Activated CD4-positive, CD25-positive, alpha-beta regulatory T cell treated with anti-CD3 and anti-CD28 coated beads, Interleukin-2, amount 50 U/mL, for 72 hours (primary cell): Measurements from ENCODE around the gene GSTM2.
A peak's percentile ranks its signal among the peaks of the same experiment; 100 is the strongest.

Experiments used
- DNase-seq: peaks from one replicate; pipeline ENCODE4 v3.0.0; 2021

The GSTM2 gene

DNA sequence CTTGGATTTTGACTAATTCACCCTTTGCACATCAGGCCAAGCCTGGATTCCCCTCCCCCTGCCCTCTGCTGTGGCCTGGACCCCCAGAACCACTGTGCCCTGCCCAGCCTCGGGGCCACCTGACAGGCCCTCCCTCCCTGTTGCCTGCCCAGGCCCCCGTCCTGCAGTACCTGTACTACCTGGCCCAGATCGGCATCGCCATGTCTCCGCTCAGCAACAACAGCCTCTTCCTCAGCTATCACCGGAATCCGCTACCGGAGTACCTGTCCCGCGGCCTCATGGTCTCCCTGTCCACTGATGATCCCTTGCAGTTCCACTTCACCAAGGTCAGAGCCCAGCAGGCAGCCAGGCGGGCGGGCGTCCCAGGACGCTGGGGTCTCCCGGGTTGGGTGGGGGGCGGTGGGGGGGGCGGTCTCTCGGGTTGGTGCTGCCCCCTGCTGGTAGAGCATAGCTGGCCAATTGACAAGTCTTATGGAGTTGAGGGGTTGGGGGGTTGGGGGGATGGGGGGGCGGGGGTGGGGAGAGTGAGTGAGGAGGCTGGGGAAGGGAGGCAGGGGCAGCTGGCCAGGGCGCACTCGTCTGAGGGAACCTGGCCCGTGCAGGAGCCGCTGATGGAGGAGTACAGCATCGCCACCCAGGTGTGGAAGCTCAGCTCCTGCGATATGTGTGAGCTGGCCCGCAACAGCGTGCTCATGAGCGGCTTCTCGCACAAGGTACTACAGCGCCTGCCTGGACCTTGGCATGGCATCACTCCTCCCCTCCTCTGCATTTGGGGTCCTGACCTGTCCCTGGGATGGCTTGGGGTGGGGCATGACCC lies 37.6 kb upstream of the GSTM2 start:
- peak; percentile 51 for DNase-seq

DNA sequence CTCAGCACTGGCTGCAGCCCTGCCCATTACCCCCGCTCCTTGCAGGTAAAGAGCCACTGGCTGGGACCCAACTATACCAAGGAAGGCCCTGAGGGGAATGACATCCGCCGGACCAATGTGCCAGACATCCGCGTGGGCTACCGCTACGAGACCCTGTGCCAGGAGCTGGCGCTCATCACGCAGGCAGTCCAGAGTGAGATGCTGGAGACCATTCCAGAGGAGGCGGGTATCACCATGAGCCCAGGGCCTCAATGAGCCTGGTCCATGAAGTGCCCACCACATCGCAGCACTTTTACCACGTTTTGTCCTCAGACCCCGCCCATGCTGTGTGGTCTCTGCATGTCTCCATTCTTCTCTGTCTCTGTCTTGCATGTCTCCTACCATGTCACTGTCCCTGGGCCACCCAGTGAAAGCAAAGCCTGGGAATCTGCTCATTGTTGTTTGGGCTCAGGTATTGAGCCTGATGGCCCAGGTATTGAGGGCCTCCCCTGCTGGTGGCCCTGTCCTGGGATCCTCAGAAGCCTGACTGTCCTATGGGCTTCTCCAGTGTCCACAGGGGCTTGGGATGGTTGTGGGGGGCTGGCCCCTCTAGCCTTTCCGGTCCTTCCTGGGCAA lies 36.9 kb upstream of the GSTM2 start:
- no peak for DNase-seq

DNA sequence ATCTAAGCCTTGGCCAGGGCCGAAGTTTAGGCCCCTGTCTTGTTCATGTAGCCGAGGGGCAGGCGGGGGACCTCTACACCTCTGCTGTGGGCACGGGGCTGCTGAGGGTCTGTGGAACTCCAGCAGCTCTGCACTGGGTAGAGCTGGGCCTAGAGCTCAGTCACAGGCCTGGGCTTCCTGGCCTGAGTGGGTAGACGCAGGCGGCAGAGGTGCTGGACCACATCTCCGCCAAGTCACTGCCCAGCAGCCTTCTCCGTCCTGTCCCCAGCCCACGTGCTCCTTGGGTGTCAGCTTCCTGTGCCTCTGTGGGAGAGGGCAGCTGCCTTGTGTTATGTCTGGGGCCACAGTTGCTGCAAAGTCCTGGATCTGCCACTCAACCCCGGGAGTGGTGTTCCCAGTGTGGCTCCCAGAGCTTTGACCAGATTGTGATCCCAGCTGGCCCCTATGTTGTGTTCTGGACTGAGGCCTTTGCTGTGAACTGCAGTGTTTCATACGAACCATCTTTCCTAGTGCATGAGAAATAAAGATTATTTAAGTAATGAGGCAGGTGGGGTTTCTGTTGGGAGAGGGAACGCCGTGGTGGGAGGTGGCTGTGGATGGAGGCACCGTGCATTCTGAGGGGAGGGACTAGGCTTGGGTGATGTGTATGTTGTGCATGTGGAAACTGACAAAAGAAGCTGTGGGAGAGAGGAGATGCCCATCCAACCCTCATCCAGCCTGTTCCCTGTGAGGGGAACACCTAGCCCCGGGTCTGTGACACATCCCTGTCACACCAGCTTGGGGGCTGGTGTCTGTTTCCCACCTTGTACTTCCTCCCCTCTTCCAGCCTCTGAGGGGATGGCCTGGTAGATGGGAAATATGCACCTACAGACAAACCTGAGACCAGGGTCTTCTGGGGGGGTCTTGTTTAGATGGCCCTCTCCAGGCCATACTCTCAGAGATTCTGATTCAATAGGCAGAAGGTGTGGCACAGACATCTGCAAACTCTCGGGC lies 36.0 kb upstream of the GSTM2 start:
- no peak for DNase-seq

DNA sequence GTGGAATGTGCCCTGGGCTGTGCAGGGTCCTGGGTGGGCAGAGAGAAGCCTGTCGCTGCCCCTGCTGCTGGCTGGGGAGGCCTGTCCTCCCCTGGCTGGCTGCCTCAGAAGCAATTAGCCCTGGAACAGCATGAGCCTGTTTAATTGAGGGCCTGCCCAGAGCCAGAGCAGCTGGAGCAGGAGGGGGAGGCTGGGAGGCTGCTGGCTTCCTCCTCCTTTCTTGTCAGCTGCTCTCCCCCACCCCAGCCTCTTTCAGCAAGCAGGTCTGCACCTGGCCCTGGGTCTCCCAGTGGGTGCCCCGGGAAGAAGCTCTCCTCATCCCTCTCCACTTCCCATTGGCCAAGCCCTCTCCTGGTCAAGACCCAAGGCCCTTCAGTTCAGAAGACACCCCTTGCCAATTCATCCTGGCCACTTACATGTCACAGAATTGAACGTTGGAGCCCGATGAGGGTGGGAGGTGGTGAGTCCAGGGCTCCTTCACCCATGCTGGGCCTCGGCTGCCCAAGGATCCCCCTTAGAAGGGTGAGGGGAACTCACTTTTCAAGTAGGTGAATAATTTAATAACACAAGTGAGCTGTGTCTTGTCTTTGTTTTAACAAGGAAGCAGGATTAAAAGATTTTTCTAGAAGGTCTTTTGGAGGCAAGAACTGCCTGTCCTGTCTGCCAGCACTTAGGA lies 35.0 kb upstream of the GSTM2 start:
- DNase-seq: no peak

DNA sequence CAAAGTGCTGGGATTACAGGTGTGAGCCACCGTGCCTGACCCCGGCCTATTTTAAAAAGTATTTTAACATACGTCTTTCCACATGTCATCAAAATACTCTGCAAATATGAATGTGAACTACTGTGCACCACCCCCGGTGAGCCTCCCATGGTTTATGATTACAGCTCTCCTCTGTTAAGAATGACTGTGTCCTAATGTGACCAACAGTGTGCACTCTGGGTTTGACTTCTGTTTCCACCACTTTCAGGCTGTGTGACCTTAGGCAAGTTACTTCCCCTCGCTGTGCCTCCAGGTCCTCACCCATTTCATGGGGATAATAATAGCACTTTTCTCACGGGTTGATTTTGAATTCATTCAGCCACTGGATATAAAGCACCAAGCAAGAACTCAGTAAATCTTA lies 33.6 kb upstream of the GSTM2 start:
- DNase-seq: no peak

DNA sequence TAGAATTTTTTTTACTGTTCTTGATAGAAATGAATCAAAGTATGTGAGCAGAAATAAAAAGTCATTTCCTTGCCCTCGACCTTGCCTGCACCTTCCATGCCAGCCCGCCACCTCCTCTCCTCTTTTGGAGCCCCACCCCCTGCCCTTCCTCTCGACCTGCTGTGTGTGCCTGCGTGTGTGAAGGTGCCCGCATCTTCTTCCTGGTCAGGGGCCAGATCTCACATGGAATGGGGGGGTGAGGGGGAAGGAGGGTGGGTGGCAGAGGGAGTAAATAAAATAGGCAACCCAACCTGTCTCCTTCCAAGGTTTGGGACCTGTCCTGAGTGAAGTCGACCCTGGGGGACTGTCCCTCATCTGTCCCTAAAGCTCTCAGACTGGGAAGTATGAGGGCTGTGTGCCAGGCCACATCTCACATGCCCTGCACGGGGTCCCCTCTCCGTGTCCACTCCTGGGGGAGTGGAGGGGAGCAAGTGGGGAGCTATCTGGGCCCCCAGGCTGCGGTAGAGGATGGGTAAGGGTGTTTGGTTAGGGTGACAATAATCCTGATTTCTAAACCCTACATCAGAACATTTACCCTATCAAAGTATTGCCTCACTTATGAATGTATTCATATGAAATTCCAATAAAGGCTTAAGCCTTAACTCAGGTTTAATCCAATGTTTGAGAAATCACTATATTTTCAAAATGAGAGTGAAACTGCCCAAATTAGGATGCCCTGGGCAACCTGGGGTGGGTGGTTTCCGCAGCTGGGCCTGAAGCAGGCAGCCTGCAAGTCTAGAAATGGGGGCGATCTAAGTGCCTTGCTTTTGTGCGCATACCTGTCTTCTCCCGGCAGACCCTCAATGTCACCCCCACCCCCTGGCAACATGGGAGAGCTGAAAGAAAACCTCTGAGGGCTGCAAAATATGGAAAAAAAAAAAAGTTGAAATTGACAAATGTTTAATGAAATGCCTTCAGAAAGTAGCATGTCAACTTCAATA lies 32.8 kb upstream of the GSTM2 start:
- no peak for DNase-seq

DNA sequence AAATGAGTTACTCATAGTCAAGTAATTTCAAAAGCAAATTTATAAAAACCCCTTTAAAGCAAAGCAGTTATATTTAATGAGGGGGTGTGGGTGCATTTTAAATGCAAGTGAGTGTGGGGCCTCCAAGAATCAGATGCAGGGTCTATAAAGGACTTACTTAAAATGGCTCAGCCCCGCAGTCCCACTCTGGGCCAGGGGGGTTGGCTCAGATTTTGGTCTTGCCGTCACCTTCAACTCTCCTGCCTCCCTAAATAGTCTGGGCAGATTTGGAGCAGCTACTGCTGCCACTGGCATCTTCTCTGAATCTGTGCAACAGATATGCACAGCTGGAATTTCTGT lies 32.0 kb upstream of the GSTM2 start:
- DNase-seq: no peak

DNA sequence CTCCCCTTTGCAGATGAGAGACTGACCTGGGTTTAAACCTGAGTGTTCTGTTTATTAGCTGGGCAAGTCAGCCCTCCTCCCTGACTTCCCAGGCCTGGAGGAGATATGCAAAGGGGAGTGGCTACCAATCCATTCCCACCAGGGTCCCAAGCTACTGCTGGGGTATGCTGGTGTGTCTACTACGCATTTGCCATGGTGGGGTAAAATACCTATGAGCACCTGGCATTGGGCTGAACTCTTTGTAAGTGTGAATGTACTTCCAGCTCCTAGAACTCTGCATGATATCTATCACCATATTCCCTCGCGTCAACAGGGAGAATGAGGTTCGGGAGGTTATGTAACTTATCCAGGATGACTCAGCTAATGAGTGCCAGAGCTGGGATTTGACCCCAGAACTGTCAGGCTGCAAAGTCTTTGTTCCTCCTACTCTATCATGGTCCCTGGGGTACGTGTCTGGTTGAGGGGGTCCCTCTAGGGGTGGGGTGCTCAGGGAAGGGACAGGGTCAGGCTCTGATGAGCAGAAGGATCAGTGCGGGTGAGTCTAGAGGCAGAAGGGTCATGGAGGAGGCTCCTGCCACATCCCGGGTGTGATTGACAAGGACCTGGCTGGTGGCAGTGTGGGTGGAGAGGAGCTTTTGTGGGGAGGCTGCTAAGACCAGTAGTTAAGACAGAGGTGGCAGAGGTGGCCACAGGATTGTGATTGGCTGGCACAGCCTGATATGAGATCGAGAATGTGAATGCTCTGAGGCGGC lies 31.5 kb upstream of the GSTM2 start:
- DNase-seq: no peak

DNA sequence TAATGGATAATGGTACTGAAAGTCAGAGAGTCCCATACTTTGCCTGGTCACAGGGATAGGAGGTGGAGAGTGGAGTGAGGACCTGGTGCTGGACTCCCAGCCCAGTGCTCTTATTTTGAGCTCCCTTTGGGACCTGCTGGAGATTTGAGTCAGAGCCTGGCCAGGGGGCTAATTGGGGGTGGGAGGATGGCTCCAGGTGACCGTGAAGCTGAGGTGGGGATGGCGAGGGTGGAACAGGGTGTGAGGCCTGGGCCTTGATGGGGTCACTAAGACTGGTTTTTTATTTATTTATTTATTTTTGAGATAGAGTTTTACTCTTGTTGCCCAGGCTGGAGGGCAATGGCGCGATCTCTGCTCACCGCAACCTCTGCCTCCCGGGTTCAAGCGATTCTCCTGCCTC lies 30.4 kb upstream of the GSTM2 start:
- no peak for DNase-seq

DNA sequence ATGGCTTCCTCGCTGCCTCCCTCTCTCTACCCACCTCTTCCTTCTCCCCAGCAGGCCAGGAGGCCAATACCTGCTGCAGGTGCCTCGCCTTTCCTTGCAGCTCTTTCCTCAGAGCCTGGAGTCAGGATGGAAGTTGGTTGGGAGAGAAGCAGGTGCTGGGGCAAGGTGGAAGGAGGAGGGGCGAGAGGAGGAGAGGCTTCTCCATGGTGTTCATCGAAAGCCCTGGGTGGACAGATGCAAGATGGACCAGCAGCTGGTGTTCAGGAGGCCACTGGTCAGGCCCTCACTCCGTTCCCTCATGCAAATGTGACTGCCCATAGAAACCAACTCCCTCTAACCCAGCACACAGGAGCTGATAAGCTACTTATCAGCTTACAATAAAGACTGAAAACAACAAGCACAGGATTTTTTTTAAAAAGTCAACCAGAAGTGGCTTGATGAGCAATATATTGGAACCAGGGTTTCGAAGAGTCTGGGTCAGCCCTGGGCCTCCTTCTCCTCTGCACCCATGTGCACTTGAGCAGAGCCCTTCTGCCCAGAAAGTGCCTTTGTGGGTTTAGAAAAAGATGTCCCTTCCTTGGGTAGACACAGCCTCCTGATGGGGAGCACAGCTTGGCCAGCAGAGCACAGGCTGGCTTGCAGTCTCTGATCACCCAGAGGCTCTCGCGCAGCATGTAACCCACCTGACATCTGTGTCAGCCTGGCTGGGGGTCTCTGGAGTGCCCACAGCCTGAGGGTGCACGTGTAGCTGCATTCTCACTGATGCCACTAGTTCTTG lies 28.6 kb upstream of the GSTM2 start:
- no peak for DNase-seq

DNA sequence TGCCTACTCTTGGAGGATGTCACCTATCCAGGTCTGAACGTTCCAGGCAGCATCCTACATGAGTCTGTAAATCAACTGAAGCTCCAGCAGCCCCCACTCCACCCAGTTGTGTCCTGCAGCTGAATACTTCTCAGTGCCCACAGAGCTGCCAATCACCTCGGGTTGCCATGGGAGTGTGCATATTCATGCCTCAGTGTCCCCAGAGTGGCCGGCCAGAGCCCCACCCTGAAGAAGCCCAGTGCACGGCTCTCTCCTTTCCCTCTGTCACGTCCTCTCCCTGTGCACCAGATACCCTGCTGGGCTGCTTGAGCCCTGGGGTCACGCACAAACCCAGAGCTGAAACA lies 28.0 kb upstream of the GSTM2 start:
- no peak for DNase-seq

DNA sequence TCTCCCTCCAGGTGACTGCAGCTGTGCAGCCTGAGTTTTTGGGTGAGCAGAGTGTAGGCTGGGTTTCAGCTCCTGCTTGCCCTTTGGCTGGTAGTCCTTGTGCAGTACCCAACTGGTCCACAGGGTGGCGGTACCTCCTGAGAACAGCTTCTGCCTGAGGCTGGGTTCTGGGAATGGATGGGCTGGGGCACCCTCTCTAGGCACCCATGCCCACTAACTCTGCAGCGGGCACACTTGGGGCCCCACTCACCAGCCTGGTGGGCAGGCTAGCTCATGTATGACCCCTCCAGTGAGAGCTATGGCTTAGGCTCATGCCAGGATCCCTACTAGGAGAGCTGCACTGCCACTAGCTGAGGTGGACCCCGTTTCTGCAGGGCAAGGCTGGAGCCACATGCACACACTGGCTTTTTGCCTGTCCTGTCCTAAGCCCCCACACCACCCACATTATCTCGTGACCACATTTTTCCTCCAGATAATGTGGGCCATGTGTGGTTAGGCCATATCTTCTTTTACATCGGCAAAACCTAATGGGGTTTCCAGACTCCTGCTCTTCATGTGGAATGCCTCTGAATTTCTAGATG lies 27.5 kb upstream of the GSTM2 start:
- DNase-seq: peak; percentile 94

DNA sequence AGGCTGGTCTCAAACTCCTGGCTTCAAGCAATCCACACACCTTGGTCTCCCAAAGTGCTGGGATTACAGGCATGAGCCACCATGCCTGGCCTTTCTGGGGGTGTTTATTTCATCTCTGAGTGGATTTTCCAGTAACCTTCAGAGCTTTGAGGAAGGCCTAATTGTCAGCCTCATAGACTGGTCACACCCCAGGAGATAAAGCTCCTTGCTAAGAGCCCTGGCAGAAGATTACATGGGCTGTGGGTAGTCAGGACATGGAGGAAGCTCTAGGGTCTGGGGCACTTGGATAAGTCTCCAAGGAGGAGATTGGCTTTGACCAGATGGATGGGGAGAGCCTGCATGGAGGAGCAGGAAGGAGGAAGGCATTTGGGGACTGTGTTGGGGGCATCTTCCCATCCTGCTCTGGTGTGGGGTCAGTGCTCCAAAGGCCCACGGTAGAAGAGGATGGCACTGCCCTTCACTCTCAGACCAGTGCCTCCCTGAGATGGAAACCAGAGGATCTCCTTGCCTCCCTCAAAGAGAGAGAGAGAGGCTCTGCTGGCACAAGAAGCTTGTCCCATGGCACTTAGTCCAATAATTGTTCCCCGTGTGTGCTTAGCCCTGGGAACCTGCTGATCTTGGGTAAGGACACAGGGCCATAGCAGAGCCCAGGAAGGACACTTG lies 26.6 kb upstream of the GSTM2 start:
- no peak for DNase-seq

DNA sequence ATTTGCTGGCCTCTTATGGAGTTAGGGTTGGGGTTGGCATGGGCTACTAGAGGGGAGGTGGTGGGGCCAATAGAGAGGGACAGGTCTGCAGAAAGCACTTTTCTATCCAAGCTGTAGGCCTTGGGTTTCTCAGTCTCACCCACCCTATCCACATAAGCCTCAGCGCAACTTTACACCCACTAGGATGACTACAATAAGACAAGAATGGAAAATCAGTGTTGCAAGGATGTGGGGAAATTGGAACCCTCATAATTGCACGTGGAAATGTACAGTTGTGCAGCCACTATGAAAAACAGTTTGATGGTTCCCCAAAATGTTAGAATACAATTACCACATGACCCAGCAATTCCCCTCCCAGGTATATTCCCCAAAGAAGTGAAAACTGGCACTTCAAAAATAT lies 26.0 kb upstream of the GSTM2 start:
- no peak for DNase-seq

DNA sequence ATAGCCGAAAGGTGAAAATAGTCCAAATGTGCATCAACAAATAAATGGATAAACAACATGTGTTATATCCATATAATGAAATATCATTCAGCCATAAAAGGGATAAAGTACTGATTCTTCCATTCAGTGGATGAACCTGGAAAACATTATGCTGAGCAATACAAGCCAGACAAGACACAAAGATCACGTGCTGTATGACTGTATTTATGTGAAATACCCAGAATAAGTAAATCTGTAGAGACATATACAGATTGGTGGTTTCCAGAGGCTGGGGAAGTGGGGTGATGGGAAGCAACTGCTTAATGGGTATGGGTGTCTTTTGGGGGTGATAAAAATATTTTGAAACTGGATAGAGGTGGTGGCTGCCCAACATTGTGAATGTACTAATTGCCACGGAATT lies 25.2 kb upstream of the GSTM2 start:
- no peak for DNase-seq

DNA sequence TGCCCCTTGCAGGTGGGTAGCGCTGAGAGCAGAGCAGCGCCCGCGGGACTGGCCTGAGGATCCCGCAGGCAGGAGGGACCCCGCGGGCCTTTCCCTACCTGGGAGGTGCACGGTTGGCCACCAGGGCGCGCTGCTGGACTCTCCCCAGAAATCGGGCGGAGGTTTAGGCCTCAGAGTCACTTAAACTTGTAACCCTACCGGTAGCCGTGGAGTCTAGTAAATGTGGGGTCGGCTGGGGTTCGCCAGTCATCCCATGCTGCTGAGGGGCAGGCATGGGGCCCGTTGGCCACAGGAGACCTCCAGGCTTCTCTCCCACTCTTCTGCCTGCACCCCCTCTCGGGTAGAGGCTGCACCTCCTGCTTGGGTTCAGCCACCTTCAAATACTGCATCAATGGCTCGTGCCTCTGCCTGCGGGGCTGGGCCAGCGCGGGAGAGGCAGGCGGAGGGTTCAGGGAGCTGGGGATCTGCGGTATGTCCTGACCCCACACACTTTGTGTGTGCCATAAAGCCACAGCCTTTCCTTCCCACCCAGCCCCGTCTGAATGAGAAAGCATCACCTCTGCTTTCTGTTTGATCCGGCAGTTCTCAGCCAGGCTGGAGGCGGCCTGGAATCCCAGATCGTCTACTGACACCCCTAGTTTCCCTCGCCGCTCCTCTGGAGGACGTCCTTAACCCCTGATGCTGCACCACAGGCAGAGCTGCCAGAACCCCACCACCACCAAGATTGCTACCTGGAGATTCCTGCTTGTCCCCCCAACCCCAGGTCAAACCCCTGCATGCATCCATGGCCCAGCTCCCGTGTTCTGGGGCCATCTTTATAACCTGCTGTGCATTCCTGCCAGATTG lies 24.2 kb upstream of the GSTM2 start:
- peak; percentile 89 for DNase-seq

DNA sequence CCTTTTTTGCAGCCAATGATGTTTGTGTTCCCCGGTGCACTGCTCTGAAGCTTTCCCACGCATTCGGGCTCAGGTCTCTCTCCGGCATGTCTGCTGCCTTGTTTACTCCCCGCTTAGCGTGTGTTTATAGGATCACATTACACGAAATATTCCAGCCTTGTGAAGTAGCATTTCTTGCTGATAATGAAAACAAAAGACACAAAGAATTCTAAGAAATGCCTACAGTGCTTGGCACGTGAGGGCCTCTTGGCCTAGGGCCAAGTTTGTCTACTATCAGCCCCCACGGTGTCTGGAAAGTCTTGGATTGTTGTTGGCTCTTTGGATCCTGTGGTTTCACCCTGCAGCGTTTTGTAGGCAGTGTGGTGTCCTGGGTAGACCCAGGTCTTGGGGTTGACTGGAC lies 23.2 kb upstream of the GSTM2 start:
- no peak for DNase-seq

DNA sequence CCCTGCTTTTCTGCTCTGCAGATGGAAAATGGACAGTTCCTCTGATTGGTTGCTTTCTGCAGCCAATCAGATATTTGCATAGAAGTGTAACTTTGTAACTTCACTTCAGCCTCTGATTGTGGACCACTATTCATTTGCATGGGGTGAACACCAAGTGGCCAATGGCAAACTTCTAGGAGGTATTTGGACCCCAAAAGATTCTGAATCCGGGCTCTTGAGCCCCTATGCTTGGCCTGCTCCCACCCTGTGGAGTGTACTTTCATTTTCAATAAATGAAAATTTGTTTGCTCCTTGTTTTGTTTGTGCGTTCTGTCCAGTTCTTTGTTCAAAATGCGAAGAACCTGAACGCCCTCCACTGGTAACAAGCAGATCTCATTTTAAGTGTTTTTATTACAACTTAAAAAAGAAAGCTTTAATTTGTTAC lies 18.4 kb upstream of the GSTM2 start:
- no peak for DNase-seq
